Hepatic stellate cell (primary cell): ENCODE data around the gene BPIFB6.
"Not testable (repeated sequence)": the region's sequence is repeated elsewhere in the genome, so short reads cannot be mapped to it uniquely, and the experiment has no call there.

Experiments
- DNase-seq: peaks from one replicate; pipeline ENCODE4 v3.0.0; 2011; ENCODE audit warnings: low spot score

The BPIFB6 gene

DNA sequence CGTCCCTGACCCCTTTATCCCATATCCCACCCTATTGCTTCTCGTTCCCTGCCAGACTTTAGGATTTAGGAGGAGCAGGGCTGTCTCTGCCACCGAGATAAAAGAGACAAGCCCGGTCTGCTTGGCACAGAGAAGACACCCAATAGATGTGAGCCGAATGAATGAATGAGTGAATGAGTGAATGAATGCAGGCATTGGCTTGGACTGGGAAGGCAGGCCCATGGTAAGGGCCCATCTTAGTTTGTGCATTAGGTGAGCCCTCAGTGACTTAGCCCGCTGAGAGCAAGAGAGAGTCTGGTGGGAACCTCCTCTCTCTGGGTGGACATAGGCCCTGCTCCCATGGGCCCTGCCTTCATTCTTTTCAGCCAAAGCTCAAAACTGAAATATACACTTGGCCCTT, 879 bp upstream of the BPIFB6 start:
- DNase-seq, result no peak

DNA sequence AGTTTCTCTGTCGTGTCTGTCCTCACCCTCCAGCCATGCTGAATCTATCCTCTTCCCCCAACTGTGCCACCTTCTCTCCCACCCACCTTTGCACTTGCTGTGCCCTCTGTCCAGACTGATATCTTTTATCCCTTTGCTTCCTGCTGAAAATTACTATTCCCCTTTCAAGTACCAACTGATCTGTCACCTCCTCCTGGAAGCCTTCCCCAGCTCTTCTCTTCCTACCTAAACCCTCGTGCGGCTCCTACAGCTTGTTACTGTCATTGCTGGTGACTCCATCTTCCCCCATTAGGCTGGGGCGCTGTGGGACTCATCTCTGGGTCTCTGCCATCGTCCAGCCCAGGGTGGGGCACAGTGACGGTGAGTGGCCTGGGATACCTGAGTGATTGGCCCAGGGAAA, 1.1 kb downstream of the BPIFB6 start:
- no peak for DNase-seq

DNA sequence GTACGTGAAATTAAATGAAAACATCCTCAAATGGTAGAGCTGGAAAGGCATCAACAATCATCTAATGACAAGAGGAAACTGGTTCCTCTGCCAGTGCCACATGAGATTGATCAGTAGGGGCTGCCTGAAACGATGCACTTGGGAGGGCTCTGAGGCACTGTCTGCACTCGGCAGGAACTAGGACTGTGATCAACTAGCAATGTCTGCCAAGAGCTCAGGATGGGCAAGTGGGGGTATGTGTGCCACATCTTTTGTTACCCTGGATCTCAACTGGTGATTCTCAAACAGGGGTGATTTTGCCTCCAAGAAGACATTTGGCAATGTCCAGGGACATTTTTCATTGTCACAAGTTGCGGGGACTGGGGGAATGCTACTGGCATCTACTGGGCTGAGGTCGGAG, 1.9 kb downstream of the BPIFB6 start:
- DNase-seq, result no peak

DNA sequence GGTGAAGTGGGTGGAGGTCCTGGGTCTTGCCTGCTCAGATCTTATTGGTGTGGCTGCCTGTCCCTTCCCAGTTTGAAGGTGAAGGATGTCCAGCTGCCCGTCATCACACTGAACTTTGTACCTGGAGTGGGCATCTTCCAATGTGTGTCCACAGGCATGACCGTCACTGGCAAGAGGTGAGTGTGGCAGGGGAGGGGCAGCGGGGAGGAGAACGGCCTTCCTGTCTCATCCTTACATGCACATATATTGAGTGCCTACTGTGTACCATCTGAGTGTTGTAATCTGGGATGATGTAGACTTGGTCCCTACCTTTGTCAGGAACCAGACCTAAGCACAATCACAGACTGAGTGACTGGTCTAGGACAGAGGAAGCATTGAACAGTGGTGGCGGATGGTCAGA, 2.7 kb downstream of the BPIFB6 start:
- no peak for DNase-seq

DNA sequence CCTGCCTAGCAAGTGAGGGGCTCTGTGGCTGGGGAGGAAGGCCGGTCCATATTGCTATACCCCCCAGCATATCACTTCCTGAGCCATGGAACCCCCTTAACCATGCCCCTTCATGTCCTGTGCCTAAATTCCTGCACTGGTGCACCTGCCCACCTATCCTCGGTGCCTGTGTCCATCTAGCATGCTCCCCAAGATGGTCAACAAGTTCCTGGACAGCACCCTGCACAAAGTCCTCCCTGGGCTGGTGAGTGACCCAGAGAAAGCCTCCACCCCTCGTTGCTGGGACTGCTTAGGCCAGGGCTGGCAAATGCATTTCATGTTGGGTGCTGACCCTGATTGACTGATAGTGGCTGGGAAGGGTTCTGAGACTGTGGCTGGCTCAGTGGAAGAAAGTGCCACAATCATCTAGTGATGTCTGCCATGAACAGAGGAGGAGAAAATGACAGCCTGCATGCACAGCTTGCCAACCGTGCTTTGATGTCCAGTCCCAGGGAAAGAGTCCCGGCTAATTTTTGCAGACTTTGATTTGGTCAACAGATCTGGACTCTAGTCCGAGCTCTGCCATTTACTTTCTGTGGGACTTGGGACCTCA, 3.5 kb downstream of the BPIFB6 start:
- no peak for DNase-seq

DNA sequence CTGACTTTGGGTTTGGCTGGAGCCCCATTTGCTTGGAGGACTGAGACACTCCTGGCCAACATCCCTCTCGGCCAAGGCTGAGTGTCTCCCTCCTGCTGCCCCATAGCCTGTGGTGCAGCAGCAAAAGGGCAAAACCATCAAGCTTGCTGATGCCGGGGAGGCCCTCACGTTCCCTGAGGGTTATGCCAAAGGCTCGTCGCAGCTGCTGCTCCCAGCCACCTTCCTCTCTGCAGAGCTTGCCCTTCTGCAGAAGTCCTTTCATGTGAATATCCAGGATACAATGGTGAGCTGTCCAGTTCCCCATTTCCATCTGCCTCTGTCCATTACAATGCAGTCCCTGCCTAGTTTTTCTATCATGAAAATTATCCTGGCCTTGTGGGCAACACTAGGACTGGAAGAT, 6.0 kb downstream of the BPIFB6 start:
- no peak for DNase-seq

DNA sequence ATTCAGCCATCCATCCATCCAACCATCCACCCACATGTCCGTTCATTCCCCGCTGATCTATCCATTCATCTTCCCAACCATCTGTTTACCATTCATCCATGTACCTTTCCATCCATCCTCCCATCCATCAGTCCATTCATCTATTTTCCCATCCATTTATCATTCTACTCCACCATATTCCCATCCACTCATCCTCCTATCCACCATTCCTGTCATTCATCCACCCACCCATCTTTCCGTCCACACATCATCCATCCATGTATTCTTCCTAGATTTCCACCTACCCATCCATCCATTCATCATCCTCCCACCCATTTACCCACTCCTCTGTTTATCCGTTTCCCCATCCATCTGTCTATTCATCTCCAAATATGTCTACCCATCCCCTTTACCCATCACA, 6.8 kb downstream of the BPIFB6 start:
- no peak for DNase-seq

DNA sequence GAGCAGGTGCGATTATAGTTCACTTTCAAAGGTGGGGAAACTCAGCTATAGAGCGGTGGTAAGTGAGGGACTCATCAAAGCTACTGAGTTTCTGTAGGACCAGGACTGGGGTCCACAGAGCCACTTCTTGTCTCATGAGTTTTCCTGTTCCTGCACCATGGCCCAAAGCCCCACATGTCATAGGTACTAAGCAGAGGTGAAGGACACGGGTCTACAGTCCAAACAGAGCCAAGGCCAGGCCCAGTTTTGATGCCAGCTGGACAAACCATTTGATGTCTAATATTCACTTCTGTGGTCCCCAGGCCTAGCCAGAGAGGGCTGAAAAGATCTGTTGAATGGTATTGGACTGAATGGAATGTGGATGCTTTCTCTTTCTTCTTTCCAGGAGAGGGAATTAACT, 11.0 kb downstream of the BPIFB6 start:
- DNase-seq, result no peak

DNA sequence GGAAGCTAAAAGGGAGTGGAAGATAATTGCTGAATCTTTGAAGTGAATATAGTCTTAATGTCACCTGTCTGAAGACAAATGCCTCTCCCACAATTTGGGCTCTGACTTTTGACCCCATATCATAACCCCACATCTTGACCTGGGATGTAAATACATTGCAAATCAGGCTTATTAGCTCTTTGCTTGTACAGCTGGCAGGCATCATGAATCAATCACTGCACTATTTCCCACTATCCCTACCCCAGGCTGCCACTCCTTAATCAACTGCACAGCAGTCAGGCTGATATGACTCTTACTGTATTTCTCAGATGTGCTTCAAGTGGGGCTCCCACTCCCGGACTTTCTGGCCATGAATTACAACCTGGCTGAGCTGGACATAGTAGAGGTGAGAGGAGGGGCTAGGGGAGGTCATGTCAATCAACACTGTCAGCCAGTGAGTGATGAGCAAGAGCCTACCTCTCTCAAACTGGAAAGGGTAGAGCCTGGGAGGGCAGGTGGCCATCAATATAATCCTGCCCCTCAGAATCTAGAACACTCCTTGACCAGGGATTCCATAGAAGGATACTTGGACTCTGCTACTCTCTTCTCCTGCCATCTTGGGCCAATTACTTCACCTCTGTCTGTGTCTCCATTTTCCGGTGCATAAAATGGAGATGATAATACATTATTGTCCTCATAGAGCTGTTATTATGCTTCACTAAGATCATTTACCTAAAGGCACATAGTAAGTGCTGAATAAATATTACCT, 11.7 kb downstream of the BPIFB6 start:
- no peak for DNase-seq

DNA sequence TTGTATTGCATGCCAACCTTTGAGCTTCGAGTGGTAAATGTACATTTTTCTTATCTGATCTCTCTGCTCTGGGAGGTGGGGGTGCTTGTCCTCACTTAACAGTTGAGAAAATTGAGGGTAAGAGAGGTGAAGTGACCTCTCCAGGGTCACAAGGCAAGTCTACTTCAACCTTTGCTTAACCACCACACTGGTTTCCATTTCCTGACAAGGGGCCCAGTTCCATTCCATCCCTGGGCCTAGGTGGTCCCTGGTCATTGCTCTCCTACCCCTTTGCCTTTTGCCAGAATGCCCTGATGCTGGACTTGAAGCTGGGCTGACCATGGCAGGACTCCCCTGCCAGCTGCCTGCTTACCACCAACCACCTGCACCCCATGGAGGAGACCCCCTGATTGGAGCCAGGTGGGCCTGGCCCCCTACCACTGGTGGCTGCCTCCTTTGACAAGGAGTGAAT, 12.3 kb downstream of the BPIFB6 start:
- DNase-seq, result no peak

DNA sequence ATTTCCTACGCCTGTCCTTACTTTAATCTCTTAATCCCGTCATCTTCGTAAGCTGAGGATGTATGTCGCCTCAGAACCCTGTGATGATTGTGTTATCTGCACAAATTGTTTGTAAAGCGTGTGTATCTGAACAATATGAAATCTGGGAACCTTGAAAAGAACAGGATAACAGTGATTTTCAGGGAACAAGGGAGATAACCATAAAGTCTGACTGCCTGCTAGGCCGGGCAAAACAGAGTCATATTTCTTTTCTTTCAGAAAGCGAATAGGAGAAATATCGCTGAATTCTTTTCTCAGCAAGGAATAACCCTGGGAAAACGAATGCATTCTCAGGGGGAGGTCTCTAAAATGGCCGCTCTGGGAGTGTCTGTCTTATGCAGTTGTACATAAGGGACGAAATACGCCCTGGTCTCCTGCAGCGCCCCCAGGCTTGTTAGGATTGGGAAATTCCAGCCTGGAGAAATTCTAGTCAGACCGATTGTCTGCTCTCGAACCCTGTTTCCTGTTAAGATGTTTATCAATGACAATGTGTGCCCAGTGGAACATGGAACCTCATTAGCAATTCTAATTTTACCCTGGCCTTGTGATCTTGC, 13.8 kb downstream of the BPIFB6 start:
- DNase-seq, result not testable (repeated sequence)

DNA sequence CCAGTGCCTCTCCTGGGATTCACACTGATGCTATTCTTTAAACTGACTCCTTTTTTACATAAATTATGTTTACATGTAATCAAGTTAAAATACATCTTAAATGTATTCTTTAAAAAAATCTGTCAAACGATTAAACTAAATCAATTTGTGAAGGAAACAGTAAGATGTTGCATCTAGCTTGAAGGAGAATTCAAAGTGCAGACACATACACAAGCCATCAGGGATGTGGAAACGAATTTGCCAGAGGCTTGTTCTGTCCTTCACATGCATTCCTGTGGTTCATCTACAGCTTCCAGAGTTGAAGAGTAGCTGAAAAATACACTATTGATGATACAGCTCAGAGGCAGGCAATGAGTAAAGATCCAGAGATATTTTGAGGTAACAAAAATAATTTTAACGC, 15.0 kb downstream of the BPIFB6 start:
- no peak for DNase-seq

DNA sequence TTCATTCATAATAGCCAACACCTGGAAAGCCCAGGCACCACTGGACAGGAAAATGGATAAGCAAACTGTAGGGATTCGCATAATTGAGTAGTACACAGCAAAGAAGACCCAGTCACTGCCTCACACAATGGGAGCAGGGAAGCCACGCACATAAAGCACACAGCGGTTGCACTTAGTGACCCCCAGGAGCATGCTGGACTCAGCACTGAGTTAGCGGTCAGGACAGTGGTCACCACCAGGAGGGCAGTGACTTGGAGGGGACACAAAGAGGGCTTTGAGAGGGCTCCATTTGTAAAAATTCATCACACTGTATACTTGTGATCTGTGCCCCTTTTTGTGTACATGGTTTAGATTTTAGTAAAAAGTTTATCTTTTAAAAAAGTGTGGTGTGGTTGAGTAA, 19.9 kb downstream of the BPIFB6 start:
- DNase-seq, result no peak

DNA sequence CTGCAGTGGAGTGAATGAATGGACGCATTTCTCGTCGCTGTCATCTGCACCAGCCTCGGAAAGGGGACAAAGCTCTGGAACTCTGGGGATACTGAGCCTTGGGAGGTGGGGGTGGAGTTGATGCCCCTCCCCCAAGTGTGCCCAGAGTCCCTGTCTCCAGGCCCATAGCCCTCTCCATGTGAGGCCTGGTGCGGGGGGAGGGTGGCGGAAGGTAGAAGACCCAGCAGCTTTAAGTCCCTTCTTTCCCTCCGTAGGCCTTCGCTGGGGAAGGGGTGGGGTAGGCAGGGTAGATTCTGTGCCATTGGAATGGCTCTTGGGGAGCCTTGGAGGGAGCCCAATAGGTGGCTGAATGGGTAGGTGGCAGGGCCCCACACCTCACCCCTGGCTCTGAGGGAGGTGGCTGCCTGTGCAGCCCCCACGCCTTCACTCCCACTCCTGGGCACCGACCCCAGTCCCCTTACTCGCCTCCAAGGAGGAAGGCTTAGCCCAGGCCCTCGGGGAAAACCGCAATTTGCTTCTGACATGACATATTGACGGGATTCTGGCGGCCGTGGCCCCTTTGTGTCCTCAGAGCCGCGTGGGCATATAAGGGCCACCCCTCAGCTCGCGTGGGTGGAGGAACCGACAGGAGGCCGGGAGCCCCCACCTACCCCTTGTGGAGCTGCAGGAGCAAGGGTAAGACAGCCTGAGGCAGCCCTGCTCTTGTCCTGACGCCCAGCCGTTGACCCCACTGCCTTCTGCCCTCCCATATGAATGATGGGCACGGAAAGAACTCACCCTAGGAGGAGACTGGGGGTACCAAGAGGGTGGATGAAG, 22.1 kb downstream of the BPIFB6 start, which contains the start of gene BPIFB3:
Gene BPIFB3 (plus strand): TSS at position 613 of the 816 bp plus-strand sequence. CDS start 1,533 bp downstream, outside the sequence.
- no peak for DNase-seq

DNA sequence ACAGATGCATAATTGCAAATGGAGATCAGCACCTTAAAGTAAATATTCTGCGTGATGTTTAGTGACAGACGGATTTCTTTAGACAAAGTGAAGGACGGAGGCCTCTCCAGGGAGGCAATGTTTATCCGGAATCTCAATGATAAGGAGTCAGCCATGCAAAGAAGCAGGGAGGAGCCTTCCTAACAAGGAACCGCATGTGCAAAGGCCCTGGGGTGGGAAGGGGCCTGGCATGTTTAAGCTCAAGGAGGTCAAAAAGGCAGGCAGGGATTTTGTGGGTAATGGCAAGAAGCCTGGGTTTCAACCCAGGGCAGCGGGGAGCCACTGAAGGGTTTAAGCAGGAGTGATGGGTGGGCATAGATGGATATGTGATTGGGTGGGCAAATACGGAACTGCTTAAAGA, 22.9 kb downstream of the BPIFB6 start:
- no peak for DNase-seq

DNA sequence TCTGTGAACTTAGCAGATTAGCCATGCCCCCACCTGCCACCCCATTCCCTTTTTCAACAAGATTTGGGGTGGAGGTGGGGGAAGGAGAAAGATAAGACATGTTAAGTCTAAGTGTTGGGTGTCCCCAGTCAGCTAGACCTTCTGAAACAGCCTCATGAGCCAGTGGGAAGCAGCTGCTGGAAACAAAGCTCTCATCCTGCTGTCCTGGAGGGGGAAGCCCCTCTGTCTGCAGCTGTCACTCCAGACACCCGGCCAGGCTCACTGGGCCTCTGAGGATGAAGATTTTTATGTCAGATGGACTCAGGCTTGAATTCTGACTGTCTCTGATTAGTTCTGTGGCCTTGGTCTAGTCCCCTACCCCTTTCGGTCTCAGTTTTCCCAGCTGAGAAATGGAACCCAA, 23.3 kb downstream of the BPIFB6 start:
- no peak for DNase-seq

DNA sequence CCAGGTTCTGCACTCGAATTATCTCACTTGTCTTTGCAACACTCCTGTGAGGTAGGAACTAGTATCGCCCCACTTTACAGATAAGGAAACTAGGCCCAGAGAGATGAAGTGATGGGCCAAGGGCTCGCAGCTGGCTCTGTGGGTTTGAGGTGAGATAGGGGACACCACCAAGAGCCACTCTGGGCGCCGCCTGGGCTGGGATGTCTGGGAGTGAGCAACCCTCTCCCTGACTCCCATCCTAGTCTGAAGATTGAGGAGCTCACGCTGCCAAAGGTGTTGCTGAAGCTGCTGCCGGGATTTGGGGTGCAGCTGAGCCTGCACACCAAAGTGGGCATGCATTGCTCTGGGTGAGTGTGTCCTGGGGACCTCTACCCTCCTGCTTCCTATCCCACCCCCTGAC, 27.7 kb downstream of the BPIFB6 start:
- DNase-seq, result no peak

DNA sequence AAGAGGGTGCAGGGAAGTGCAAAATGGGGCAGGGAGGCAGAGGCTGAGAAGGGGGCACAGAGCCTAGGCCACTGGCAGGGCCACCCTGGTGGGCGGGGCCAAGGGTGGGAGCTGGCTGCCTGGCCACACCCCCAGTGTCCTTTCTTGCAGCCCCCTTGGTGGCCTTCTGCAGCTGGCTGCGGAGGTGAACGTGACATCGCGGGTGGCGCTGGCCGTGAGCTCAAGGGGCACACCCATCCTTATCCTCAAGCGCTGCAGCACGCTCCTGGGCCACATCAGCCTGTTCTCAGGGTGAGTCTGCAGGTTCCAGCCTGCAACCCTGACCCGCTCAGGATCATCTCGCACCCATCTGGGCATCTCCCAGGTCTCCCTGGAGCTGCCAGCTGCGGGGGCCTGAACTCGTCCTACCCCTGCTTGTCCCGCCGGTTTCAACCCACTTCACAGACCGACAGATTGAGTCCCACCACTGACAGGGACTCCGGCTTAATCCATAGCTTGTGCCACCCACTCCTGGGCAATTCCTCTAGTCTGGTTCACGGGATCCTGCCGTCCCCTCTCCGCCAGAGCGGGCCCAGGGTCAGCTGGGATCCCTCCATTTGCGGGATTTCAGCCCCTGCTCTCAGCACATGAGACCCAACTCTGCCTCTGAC, 28.4 kb downstream of the BPIFB6 start:
- DNase-seq, result no peak

DNA sequence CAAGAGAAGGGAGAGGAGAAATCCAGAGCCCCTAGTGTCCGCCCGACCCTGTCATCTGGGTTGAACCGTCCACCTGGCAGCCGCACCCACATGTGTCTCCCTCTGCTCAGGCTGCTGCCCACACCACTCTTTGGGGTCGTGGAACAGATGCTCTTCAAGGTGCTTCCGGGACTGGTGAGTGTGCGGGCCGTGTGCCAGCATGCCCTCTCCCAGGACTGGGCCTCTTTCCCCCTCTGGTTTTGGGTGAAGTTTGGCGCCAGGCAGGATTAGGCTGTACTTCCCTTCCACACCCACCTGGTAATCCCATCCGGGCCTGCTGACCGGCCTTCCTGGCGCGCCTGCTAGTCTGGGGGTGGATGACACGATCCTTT, 30.2 kb downstream of the BPIFB6 start:
- no peak for DNase-seq

DNA sequence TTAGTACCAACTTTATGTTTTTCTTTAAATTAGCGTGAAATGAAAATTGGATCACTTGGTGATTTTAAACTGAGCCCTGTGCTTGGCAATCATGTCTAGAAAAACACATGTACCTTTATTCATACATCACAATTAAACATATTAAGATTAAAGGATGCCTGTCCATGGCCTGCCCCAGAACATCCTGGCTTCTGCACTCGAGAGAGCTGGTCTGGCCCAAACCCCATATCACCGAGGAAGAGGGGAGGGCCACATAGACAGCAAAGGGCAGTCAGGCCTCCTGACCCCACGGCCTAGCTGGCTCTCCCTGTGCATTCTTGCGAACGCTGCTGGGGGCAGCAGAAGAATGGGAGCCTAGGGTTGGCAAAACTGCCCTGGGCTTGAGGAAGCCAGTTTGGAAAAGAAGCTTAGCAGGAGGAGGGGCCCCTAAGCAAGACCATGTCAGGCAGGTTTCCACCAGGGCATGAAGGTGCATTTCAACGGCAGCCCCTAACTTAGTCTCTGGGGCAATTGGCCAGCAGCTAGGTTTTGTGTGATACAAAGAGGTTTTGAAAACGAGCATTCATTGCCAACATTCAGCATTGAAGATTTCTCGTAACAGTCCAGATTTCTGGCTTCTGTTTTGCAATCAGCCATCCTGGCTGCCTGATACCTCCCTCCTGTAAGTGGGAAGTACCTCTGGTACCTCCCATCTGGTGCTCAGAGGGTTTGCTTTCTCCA, 30.8 kb downstream of the BPIFB6 start:
- DNase-seq, result no peak

DNA sequence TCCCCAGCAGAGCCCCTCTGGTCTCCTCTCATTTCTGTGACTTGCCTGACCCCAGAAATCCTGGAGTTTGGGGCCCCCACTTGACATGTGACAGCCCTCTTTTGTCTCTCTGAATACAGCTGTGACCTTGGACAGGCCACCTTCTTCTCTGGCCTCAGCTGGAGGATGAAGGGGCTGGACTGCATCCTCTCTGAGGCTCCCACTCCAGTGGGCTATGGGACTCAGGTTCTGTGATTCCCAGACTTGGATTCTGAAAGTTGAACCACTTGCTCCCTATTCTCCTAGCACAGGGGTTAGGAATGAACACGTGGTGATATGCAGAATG, 31.3 kb downstream of the BPIFB6 start:
- no peak for DNase-seq

DNA sequence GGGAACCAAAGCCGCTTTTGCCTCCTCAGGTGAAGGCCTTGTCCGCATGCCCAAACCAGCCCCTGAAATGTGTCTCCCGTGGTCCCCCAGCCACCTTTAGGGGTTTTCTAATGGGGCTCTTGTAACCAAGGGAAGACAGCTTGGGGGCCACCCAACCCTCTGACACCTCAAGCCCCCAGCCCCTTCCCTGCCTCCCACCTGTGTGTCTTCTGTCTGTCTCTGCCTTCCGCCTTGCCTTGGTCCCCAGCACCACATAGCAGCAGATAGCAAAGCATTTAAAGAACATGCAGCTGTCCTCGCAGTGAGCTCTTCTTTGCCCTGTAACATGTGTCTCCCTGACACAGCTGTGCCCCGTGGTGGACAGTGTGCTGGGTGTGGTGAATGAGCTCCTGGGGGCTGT, 31.8 kb downstream of the BPIFB6 start:
- no peak for DNase-seq
